Dermis microvascular lymphatic vessel endothelial cell (primary cell): ENCODE results near the gene TUBA4A. TPM values are rescaled to one million over a fixed set of nuclear protein-coding genes. Genes with fewer than 3 reads are reported as not detected.
A peak's percentile ranks its signal among the peaks of the same experiment; 100 is the strongest.
"Not testable (repeated sequence)": the region's sequence is repeated elsewhere in the genome, so short reads cannot be mapped to it uniquely, and the experiment has no call there.

Experiments
- DNase-seq, 2 donors: peaks; one replicate each; pipeline versions ENCODE4 v3.0.0 to v3.0.0-alpha.2; 2010; ENCODE audit warnings: low read depth in 2 of 2
- total RNA-seq: library from RNA; depleted of rRNA; stranded (reverse); fragments of >200 nt; gene quantifications from 2 replicates; pipeline ENCODE4 v1.2.1, GENCODE V29; 2014

Gene TUBA4A
- total RNA-seq, 1 donor from 2014 or later = 14.4 TPM

DNA sequence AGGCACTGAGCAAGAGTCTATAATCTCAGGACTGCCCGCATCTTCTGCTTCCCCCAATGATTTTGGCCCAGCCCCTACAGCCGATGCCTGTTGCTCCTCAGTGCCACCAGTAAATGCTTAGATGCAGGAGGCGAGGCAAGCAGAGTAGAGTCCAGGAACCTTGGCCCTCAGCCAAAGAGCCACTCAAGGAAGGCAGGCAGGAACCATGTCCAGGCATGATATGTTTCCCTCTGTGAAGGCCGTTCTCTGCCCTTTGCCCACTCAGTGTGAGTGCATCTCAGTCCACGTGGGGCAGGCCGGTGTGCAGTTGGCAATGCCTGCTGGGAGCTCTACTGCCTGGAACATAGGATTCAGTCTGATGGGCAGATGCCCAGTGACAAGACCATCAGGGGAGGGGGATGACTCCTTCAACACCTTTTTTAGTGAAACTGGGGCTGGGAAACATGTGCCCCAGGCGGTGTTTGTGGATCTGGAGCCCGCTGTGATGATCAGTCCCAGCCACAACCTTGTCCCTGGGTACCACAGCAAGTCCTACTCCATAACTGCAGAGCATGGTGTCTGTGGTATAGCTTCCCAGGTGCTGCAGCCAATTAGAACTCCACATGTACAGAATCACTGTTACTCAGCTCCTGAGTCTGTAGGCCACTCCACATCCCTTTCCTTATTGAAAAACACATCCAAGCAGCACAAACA, 15.8 kb upstream of the TUBA4A start:
- no peak for DNase-seq

GRCh38 chr2:219268294-219268693, 14.6 kb upstream of the TUBA4A start:
- DNase-seq = no peak

- no peak for DNase-seq
Measured at GRCh38 chr2:219266886-219267285, 13.2 kb upstream of the TUBA4A start.

- no peak for DNase-seq
Measured at GRCh38 chr2:219266232-219266631, 12.5 kb upstream of the TUBA4A start.

- DNase-seq = no peak
Measured at GRCh38 chr2:219261024-219261855, 7.5 kb upstream of the TUBA4A start.

DNA sequence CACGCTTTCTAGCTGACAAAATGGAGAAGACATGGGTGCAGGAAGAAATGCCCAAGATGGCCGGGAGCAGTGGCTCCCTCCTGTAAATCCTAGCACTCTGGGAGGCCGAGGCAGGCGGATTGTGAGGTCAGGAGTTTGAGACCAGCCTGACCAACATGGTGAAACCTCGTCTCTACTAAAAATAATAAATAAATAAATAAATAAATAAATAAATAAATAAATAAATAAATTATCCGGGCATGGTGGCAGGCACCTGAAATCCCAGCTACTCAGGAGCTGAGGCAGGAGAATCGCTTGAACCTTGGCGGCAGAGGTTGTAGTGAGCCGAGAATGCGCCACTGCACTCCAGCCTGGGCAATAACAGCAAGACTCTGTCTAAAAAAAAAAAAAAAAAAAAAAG, 5.2 kb upstream of the TUBA4A start:
- DNase-seq = not testable (repeated sequence)

- no peak for DNase-seq
Measured at GRCh38 chr2:219254590-219255201, 978 bp upstream of the TUBA4A start.

GRCh38 chr2:219252900-219253752, 592 bp downstream of the TUBA4A start, which contains the start of gene TUBA4B:
Gene TUBA4B (plus strand): TSS chr2:219253243. CDS start chr2:219253408, 165 bp downstream.
- DNase-seq = peak in 1 of 2 donors; percentile 25

GRCh38 chr2:219252570-219252899, 1.2 kb downstream of the TUBA4A start:
- DNase-seq = no peak

- no peak for DNase-seq
Measured at GRCh38 chr2:219252084-219252483, 1.6 kb downstream of the TUBA4A start.

GRCh38 chr2:219251656-219252055, 2.1 kb downstream of the TUBA4A start:
- no peak for DNase-seq

DNA sequence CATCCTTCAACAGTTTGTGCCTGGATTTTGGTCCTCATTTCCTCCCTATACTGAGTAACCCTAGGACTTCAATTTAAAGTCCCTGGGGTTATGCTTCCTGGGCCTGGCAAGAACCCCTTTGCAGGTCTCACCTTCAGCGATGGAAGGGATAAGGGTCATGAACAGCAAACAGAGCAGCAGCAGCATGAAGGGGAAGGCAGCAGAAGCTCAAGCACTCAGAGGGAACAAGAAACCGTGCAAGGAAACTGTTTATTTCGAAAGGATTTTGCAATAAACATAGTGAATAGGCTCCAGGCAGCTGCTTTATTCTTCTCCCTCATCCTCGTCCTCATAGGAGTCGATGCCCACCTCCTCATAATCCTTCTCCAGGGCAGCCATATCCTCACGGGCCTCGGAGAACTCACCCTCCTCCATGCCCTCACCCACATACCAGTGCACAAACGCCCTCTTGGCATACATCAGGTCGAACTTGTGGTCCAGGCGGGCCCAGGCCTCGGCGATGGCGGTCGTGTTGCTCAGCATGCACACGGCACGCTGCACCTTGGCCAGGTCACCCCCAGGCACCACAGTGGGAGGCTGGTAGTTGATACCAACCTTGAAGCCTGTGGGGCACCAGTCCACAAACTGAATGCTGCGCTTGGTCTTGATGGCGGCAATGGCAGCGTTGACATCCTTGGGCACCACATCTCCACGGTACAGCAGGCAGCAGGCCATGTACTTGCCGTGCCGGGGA, 3.5 kb downstream of the TUBA4A start:
- DNase-seq = no peak

DNA sequence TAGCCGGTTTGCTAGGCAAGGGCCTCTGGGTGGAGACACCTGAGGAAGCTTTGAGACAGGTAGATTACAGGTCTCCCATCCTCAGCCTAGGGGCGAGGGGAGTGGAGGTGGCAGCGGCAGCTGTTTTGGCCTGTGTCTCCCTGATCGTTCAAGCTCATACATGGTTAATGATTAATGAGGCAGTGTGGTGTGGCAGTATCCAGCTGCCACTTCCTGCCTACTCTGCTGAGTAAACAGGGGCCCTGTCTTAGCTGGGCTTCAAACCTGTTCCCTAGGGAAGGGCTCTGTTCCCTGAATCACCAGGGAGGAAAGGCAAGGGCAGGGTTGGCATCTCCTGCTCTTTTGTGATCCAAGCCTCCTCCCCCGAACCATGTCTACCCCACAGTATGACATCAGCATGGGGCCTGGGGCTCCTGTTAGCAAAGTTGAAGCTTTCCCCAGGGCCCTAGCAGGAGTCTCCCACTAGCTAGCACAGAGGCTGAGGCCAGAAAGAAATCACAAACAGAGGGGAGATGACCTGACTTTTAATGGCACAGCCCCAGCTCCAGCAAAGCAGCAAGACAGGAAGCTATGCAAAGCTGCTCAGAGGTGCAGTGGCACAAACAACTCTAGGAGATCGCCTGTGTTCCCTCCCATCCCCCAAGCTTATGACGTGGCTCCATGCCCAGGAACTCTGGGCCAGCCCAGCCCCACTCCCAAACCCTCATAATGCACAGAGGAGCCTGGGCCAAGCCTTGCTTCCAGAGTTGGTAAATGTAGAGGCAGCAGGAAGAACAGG, 4.3 kb downstream of the TUBA4A start:
- DNase-seq = peak; percentile 29 to 83

- DNase-seq = no peak
Measured at GRCh38 chr2:219248845-219249202, 4.9 kb downstream of the TUBA4A start.

DNA sequence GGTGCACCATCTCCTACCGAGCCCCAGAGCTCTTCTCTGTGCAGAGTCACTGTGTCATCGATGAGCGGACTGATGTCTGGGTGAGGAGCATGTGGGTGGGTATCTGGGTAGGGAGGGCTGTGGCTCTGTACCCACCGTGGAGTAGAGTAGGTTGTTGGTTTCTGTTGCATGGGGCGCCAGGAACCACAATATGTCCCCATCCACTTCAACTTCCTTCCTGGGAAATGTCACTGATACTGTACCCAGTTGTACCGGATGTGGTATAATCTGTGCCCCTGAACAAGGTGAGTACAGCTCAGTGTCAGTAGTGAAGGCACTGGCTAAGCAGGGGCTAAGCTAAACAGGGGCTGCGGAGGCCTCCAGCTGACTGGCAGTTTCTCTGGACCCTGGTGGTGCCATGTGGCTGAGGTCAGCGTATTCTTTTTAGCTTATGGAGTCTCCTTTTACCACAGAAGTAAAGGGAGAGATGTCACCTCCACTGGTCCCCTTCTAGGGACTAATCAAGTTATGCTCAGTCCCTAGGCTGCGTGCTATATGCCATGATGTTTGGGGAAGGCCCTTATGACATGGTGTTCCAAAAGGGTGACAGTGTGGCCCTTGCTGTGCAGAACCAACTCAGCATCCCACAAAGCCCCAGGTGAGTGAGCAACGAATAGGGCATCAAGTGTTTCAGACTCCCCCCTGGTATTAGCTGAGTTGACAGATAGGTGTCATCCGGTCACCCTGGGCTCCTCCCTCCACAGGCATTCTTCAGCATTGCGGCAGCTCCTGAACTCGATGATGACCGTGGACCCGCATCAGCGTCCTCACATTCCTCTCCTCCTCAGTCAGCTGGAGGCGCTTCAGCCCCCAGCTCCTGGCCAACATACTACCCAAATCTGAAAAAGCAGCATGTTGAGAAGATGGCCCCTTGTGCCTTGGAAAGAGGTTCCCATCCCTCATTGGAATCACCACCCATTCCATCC, 5.8 kb downstream of the TUBA4A start:
- no peak for DNase-seq

- no peak for DNase-seq
Measured at GRCh38 chr2:219246559-219246958, 7.2 kb downstream of the TUBA4A start.

GRCh38 chr2:219245899-219246230, 7.9 kb downstream of the TUBA4A start:
- no peak for DNase-seq

DNA sequence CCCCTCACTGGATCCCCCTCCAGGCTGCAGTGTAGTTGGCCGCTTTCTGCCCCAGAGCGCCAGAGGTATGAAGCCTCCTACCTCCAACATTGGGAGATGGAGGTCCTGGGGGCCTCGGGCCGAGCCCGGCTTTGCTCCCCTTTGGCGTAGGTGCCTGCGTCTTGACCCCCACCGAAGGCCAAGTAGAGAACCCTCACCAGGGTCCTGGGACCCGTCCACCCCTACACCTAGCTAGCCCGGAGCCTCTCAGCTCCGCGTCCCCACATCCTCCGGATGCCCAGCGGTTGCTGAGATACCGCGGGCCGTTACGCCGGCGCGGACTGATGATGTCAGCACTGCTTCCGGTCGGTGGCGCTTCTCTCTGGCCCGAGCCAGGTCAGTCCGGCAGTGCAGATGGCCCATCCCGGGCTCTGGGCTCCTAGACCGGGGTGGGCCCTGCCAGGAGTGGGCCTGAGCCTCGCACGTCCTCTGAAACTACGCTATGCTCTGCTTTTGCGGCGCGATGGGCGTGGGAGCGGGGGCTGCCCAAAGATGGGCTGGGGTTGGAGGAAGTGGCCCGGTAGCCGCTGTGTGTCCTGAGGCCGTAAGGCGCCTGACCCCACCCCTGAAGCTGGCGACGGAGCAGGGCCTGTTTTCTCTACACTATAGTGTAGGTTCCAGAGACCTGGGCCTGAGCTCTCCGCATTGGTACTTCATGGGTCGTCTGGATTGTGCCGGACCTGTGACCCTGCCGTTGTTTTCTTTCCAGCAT, 8.4 kb downstream of the TUBA4A start, which contains the start of the genes GLB1L and STK16:
TSS of gene GLB1L (minus strand) at position 297 of the 751 bp plus-strand sequence. CDS start 1,871 bp downstream, outside the sequence.
TSS of gene STK16 (plus strand) at position 332 of the 751 bp plus-strand sequence. CDS start 521 bp downstream, outside the sequence.
- peak; percentile 90 to 94 for DNase-seq
